DND-41 (cell line): ENCODE data around the gene ADPRHL1.

Experiments used
- ATAC-seq: fragments of 200-7000 bp; cut with Tn5 transposase; 3 replicates; pipeline ENCODE4 v1.9.1; 2021; ENCODE audit warnings: low read depth; ENCODE audit not compliant: insufficient read depth
- DNase-seq: peaks from one replicate; pipeline ENCODE4 v3.0.0-alpha.2; 2020
- H2AFZ ChIP-seq: 2 replicates; pipeline ENCODE4 v1.6.0; 2012; ENCODE audit warnings: low read depth, low read length
- H3K27ac ChIP-seq: 2 replicates; pipeline ENCODE4 v1.5.1; 2012; ENCODE audit warnings: low read length, inconsistent platforms
- H3K27me3 ChIP-seq: fragments of 200-600 bp; sonication (generic); 2 replicates; pipeline ENCODE4 v1.6.0; 2012; ENCODE audit warnings: low read length, mild to moderate bottlenecking, inconsistent platforms; ENCODE audit not compliant: insufficient read depth, poor library complexity
- H3K36me3 ChIP-seq: 2 replicates; pipeline ENCODE4 v1.5.1; 2012; ENCODE audit warnings: low read length, inconsistent platforms; ENCODE audit not compliant: insufficient read depth
- H3K4me1 ChIP-seq: 2 replicates; pipeline ENCODE4 v1.5.1; 2012; ENCODE audit warnings: mild to moderate bottlenecking, low read length; ENCODE audit not compliant: insufficient read depth
- H3K4me2 ChIP-seq: 2 replicates; pipeline ENCODE4 v1.6.0; 2012; ENCODE audit warnings: mild to moderate bottlenecking, moderate library complexity, low read length, inconsistent platforms; ENCODE audit not compliant: insufficient read depth
- H3K4me3 ChIP-seq, 2 experiments: fragments of 200-600 bp in 1 of 2; shearing (Covaris generic) in 1 of 2; 2 replicates each; pipeline ENCODE4 v1.5.1; 2012 to 2016; ENCODE audit warnings: inconsistent platforms in 2 of 2, low read length in 2 of 2, mild to moderate bottlenecking in 2 of 2, low read depth in 1 of 2, moderate library complexity in 1 of 2
- H3K79me2 ChIP-seq: 2 replicates; pipeline ENCODE4 v1.6.0; 2012; ENCODE audit warnings: low read length, inconsistent platforms; ENCODE audit not compliant: insufficient read depth
- H3K9ac ChIP-seq: 2 replicates; pipeline ENCODE4 v1.6.0; 2012; ENCODE audit warnings: low read depth, mild to moderate bottlenecking, inconsistent platforms, low read length, moderate library complexity
- H3K9me3 ChIP-seq: 2 replicates; pipeline ENCODE4 v1.5.1; 2012; ENCODE audit warnings: low read length, moderate library complexity, mild to moderate bottlenecking, inconsistent platforms; ENCODE audit not compliant: insufficient read depth, severe bottlenecking
- H4K20me1 ChIP-seq: 2 replicates; pipeline ENCODE4 v1.6.0; 2012; ENCODE audit warnings: low read length; ENCODE audit not compliant: insufficient read depth
- CTCF ChIP-seq: IDR thresholded peaks from 2 replicates; pipeline ENCODE4 v1.5.1; 2012; ENCODE audit warnings: borderline replicate concordance, low read length, moderate library complexity, mild to moderate bottlenecking; ENCODE audit not compliant: poor library complexity, severe bottlenecking; ENCODE audit errors: extremely low read depth
- EZH2 ChIP-seq: IDR thresholded peaks from 3 replicates; pipeline ENCODE4 v1.6.1; 2012; ENCODE audit warnings: borderline replicate concordance, low read depth, mild to moderate bottlenecking, moderate library complexity, low read length, inconsistent platforms; ENCODE audit not compliant: severe bottlenecking

The ADPRHL1 gene

GRCh38 chr13:113418722-113419049, 34.6 kb downstream of the ADPRHL1 start:
- H3K4me2 ChIP-seq, result no peak overlapping the region
- no peak for DNase-seq
- no peak for TF ChIP-seq EZH2
- no peak for TF ChIP-seq CTCF
- H3K4me1 ChIP-seq, result no peaks in the 10 kb centered on the region
- H3K9me3 ChIP-seq, result no peaks in the 10 kb centered on the region
- no peaks in the 10 kb centered on the region for H3K36me3 ChIP-seq
- H3K4me3 ChIP-seq, result no peak overlapping the region
- H4K20me1 ChIP-seq, result peaks cover 10% of the 10 kb centered on the region
- peaks cover 3% of the 10 kb centered on the region for H3K27me3 ChIP-seq
- no peaks in the 10 kb centered on the region for H3K79me2 ChIP-seq
- H2AFZ ChIP-seq, result no peak overlapping the region
- H3K27ac ChIP-seq, result no peak overlapping the region
- H3K9ac ChIP-seq, result no peak overlapping the region
- no peak for ATAC-seq

- Histone ChIP-seq H3K4me3 (no peak overlapping the region), H3K79me2 (no peaks in the 10 kb centered on the region), H3K27ac (no peak overlapping the region), H3K9ac (no peak overlapping the region), H3K4me1 (no peaks in the 10 kb centered on the region), H3K9me3 (no peaks in the 10 kb centered on the region), H3K4me2 (no peak overlapping the region), H2AFZ (no peak overlapping the region), H4K20me1 (peaks cover 10% of the 10 kb centered on the region; the same call in 1 of the 2 replicates), H3K27me3 (peaks cover 3% of the 10 kb centered on the region), H3K36me3 (no peaks in the 10 kb centered on the region)
- DNase-seq (no peak), ATAC-seq (no peak)
- TF ChIP-seq CTCF, result no peak
- no peak for TF ChIP-seq EZH2
These were observed 35.2 kb downstream of the ADPRHL1 start for GRCh38 chr13:113417836-113418721.

DNA sequence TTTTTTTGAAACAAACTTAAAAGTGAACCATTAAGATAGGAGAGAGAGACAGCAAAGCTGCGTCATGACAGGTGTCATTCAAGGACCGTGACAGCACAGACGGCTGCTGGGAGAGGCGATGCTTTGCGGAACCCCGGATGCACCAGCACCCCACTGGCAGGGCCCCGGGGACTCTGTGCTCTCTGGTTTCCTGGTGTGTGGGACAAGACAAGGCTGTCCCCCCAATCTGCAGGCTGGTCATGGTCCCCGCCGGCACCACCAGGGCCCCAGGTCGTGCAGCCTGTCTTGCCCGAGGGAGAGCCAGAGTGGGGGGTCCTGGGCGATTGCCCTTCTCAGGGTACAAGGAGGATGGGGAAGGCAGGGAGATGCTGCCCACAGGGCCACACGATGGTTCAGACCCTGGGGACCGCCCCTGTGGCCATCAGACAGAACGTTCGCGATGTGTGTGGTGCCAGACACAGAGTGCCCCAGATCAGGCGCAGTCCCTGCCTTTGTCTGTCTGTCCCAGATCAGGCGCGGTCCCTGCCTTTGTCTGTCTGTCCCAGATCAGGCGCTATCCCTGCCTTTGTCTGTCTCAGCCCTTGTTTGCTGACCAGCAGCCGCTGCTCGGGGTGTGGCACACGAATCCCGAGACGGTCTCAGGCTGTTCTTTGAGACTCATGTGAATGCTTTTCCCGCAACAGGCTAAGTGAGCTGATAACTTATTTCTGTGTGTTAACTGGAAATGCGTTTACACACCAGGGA, 36.1 kb downstream of the ADPRHL1 start:
- no peak for TF ChIP-seq CTCF
- TF ChIP-seq EZH2, result no peak
- H3K9ac ChIP-seq, result no peak overlapping the region

More for the DNA sequence above, 36.1 kb downstream of the ADPRHL1 start:
- Histone ChIP-seq H3K9me3 (no peaks in the 10 kb centered on the region), H2AFZ (no peak overlapping the region), H3K4me2 (no peak overlapping the region), H3K27me3 (peaks cover 3% of the 10 kb centered on the region), H3K27ac (no peak overlapping the region), H4K20me1 (peaks cover 10% of the 10 kb centered on the region; the same call in 1 of the 2 replicates), H3K4me1 (no peaks in the 10 kb centered on the region), H3K36me3 (no peaks in the 10 kb centered on the region), H3K79me2 (no peaks in the 10 kb centered on the region), H3K4me3 (no peak overlapping the region)
- DNase-seq (no peak), ATAC-seq (no peak)
